ENCODE measurements around the gene SLC12A1. TPM values are rescaled to one million over a fixed set of nuclear protein-coding genes. Genes with fewer than 3 reads are reported as not detected.
A peak's percentile ranks its signal among the peaks of the same experiment; 100 is the strongest.

Gene SLC12A1
- 0.04 TPM in 1 of 2 replicates, not detected in the other for total RNA-seq
- polyA plus RNA-seq = not detected in 2 replicates

GRCh38 chr15:48205981-48206380 lies at the start of gene SLC12A1:
Gene SLC12A1, plus strand, starts transcription at chr15:48206302. Its CDS starts 1,418 bp downstream, at chr15:48207720.
- H3K4me1 ChIP-seq (ENCODE audit: low read depth) = no peaks in the 10 kb centered on the region
- DNase-seq (ENCODE audit: low read depth in 1 of 2, low spot score in 1 of 2) = no peak
- H3K4me3 ChIP-seq = no peak within 1 kb of the TSS

GRCh38 chr15:48168616-48169015 lies 37.5 kb upstream of the SLC12A1 start:
- no peaks in the 10 kb centered on the region for H3K27me3 ChIP-seq
- DNase-seq (ENCODE audit: low read depth in 1 of 2, low spot score in 1 of 2) = no peak
- no peak for TF ChIP-seq CTCF (IDR thresholded peaks at IDR 0.05; ENCODE audit: low read depth, low read length)
- H3K4me1 ChIP-seq (ENCODE audit: low read depth) = no peaks in the 10 kb centered on the region
- H3K4me3 ChIP-seq = no peak overlapping the region
- H3K9me3 ChIP-seq (ENCODE audit: low read depth) = no peaks in the 10 kb centered on the region
- H3K36me3 ChIP-seq = peaks cover 23% of the 10 kb centered on the region
- no peak overlapping the region for H3K27ac ChIP-seq

More at GRCh38 chr15:48205981-48206380, at the start of gene SLC12A1:
- TF ChIP-seq CTCF (IDR thresholded peaks at IDR 0.05; ENCODE audit: low read depth, low read length) = no peak
- H3K27ac ChIP-seq = no peak within 1 kb of the TSS
- no peaks in the 10 kb centered on the region for H3K9me3 ChIP-seq (ENCODE audit: low read depth)
- H3K27me3 ChIP-seq = no peaks in the 10 kb centered on the region
- H3K36me3 ChIP-seq = no peaks in the 10 kb centered on the region

DNA sequence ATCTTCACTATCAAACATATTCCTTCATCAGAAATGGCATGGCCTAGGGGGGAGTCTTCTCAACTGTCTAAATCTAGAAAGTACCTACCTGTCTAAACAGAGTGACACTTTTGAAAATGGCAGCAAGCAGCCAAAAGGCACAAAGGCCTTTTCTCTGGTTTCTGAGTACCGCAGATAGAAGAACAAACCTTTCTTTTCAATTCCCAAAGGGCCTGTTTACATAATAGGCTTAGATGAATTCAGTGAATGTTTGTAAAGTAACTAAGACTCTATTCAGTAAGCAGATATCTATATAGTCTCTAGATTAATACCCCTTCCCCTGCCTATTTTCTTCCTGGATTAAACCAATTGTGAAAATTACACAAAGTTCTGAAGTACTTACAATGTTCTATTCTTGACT lies 35.1 kb upstream of the SLC12A1 start:
- H3K27me3 ChIP-seq = no peaks in the 10 kb centered on the region
- H3K27ac ChIP-seq = no peak overlapping the region
- peaks cover 8% of the 10 kb centered on the region for H3K36me3 ChIP-seq
- no peak overlapping the region for H3K4me3 ChIP-seq
- TF ChIP-seq CTCF (IDR thresholded peaks at IDR 0.05; ENCODE audit: low read depth, low read length) = no peak
- no peaks in the 10 kb centered on the region for H3K9me3 ChIP-seq (ENCODE audit: low read depth)
- DNase-seq (ENCODE audit: low read depth in 1 of 2, low spot score in 1 of 2) = no peak
- no peaks in the 10 kb centered on the region for H3K4me1 ChIP-seq (ENCODE audit: low read depth)

GRCh38 chr15:48175126-48175525 lies 31.0 kb upstream of the SLC12A1 start:
- H3K4me3 ChIP-seq = no peak overlapping the region

DNA sequence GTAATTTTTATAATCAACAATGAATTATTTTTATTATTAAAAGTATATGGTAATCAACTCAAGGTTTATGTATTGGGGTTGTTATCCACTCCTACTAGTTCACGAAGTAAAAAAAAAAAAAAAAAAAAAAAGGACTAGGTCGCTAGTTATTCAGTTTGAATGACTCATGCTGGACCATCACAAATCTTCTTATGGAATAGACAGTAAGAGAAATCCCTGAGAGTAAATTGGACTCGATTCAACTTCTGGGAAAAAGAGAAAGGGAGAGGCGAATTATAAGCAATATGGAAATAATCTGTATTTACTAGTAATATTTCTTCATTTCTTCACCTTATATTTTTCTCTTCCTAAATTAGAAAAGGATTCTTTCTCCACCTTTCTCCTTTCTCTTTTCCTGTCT lies 30.0 kb upstream of the SLC12A1 start:
- H3K4me3 ChIP-seq = no peak overlapping the region
- TF ChIP-seq CTCF (IDR thresholded peaks at IDR 0.05; ENCODE audit: low read depth, low read length) = no peak
- H3K36me3 ChIP-seq = no peaks in the 10 kb centered on the region
- no peak for DNase-seq (ENCODE audit: low read depth in 1 of 2, low spot score in 1 of 2)
- H3K27me3 ChIP-seq = no peaks in the 10 kb centered on the region
- H3K4me1 ChIP-seq (ENCODE audit: low read depth) = peaks cover 10% of the 10 kb centered on the region
- H3K27ac ChIP-seq = no peak overlapping the region
- no peaks in the 10 kb centered on the region for H3K9me3 ChIP-seq (ENCODE audit: low read depth)

More at GRCh38 chr15:48175126-48175525, 31.0 kb upstream of the SLC12A1 start:
- H3K36me3 ChIP-seq = no peaks in the 10 kb centered on the region
- TF ChIP-seq CTCF (IDR thresholded peaks at IDR 0.05; ENCODE audit: low read depth, low read length) = no peak
- no peaks in the 10 kb centered on the region for H3K9me3 ChIP-seq (ENCODE audit: low read depth)
- H3K4me1 ChIP-seq (ENCODE audit: low read depth) = peaks cover 10% of the 10 kb centered on the region
- no peak overlapping the region for H3K27ac ChIP-seq
- DNase-seq (ENCODE audit: low read depth in 1 of 2, low spot score in 1 of 2) = no peak
- no peaks in the 10 kb centered on the region for H3K27me3 ChIP-seq

GRCh38 chr15:48176957-48177356 lies 29.1 kb upstream of the SLC12A1 start:
- DNase-seq (ENCODE audit: low read depth in 1 of 2, low spot score in 1 of 2) = no peak
- Histone ChIP-seq H3K36me3 (no peaks in the 10 kb centered on the region), H3K27ac (no peak overlapping the region), H3K4me3 (peak overlapping the region; percentile 83), H3K9me3 (ENCODE audit: low read depth) (no peaks in the 10 kb centered on the region), H3K4me1 (ENCODE audit: low read depth) (peaks cover 10% of the 10 kb centered on the region), H3K27me3 (no peaks in the 10 kb centered on the region)
- TF ChIP-seq CTCF (IDR thresholded peaks at IDR 0.05; ENCODE audit: low read depth, low read length) = no peak
